Mucosa of rectum (tissue), 2 donors: ENCODE results near the gene NME3.
A peak's percentile ranks its signal among the peaks of the same experiment; 100 is the strongest.

Experiments
- H3K27ac ChIP-seq, 2 donors: one replicate each; pipeline ENCODE4 v1.7.0; 2013; ENCODE audit warnings: inconsistent platforms in 2 of 2, low read depth in 2 of 2, low read length in 2 of 2
- H3K27me3 ChIP-seq, 2 donors: one replicate each; pipeline ENCODE4 v1.7.0; 2013; ENCODE audit warnings: low read length in 2 of 2; ENCODE audit not compliant: control insufficient read depth in 2 of 2, insufficient read depth in 2 of 2
- H3K36me3 ChIP-seq, 2 donors: one replicate each; pipeline ENCODE4 v1.7.0; 2013; ENCODE audit warnings: low read length in 2 of 2; ENCODE audit not compliant: control insufficient read depth in 2 of 2, insufficient read depth in 2 of 2
- H3K4me1 ChIP-seq, 2 donors: one replicate each; pipeline ENCODE4 v1.7.0; 2013; ENCODE audit warnings: low read length in 2 of 2, mild to moderate bottlenecking in 1 of 2; ENCODE audit not compliant: control insufficient read depth in 2 of 2, insufficient read depth in 2 of 2
- H3K4me3 ChIP-seq, 2 donors: one replicate each; pipeline ENCODE4 v1.7.0; 2013; ENCODE audit warnings: low read length in 2 of 2
- H3K9ac ChIP-seq, 2 donors: one replicate each; pipeline ENCODE4 v1.7.0; 2013; ENCODE audit warnings: low read length in 2 of 2, low read depth in 1 of 2, mild to moderate bottlenecking in 1 of 2
- H3K9me3 ChIP-seq, 2 donors: one replicate each; pipeline ENCODE4 v1.7.0; 2013; ENCODE audit warnings: low read length in 2 of 2; ENCODE audit not compliant: control insufficient read depth in 2 of 2
- donor health status: healthy.
- donor health status: Normal muscosa, but diverticular disease.

Gene NME3

GRCh38 chr16:1781254-1781653 lies 9.9 kb upstream of the NME3 start:
- Histone ChIP-seq H3K27ac (peak overlapping the region; percentile 80 to 86), H3K4me3 (peak overlapping the region; percentile 79), H3K9ac (peak overlapping the region; percentile 56 to 78), H3K36me3 (peaks cover 21 to 25% of the 10 kb centered on the region in 2 donors), H3K27me3 (no peaks in the 10 kb centered on the region), H3K9me3 (no peaks in the 10 kb centered on the region), H3K4me1 (peaks cover 15 to 17% of the 10 kb centered on the region in 2 donors)

- Histone ChIP-seq H3K9ac (no peak overlapping the region), H3K36me3 (peaks cover 23 to 30% of the 10 kb centered on the region in 2 donors), H3K4me3 (peak overlapping the region; percentile 79)
Measured at GRCh38 chr16:1780677-1781072, 9.3 kb upstream of the NME3 start.

GRCh38 chr16:1779741-1780676 lies 8.7 kb upstream of the NME3 start:
- Histone ChIP-seq H3K9me3 (no peaks in the 10 kb centered on the region), H3K4me1 (peaks cover 15 to 17% of the 10 kb centered on the region in 2 donors), H3K4me3 (no peak overlapping the region), H3K9ac (no peak overlapping the region), H3K36me3 (peaks cover 23 to 36% of the 10 kb centered on the region in 2 donors), H3K27me3 (no peaks in the 10 kb centered on the region), H3K27ac (no peak overlapping the region)

More at GRCh38 chr16:1780677-1781072, 9.3 kb upstream of the NME3 start:
- Histone ChIP-seq H3K27me3 (no peaks in the 10 kb centered on the region), H3K27ac (no peak overlapping the region), H3K9me3 (no peaks in the 10 kb centered on the region), H3K4me1 (peaks cover 15 to 17% of the 10 kb centered on the region in 2 donors)

DNA sequence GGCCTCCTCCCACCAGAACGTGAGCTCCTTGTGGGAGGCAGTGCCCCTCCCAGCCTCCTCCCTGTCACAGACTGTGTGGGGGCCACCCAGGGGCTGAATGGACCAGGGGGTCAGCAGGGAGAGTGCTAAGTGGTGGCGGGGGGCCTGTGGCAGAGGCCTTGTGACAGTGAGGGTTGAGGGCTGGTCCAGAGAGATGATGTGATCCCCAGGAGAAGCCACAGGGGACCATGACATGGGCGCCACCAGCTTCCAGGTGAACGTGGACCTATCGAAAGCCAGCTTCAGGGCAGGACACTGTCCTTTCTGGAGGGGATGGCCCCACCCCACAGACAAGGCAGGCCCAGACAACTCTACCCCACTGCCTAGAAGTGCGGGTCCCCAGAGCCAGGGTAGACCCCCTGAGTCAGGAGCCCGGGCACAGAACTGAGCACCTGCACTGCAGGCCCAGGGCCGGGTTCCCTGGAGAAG lies 7.9 kb upstream of the NME3 start:
- no peak overlapping the region for H3K27ac ChIP-seq
- H3K4me3 ChIP-seq: no peak overlapping the region
- no peaks in the 10 kb centered on the region for H3K9me3 ChIP-seq
- no peak overlapping the region for H3K9ac ChIP-seq
- peaks cover 20 to 22% of the 10 kb centered on the region in 2 donors for H3K4me1 ChIP-seq
- H3K36me3 ChIP-seq: peaks cover 23 to 36% of the 10 kb centered on the region in 2 donors
- H3K27me3 ChIP-seq: no peaks in the 10 kb centered on the region

DNA sequence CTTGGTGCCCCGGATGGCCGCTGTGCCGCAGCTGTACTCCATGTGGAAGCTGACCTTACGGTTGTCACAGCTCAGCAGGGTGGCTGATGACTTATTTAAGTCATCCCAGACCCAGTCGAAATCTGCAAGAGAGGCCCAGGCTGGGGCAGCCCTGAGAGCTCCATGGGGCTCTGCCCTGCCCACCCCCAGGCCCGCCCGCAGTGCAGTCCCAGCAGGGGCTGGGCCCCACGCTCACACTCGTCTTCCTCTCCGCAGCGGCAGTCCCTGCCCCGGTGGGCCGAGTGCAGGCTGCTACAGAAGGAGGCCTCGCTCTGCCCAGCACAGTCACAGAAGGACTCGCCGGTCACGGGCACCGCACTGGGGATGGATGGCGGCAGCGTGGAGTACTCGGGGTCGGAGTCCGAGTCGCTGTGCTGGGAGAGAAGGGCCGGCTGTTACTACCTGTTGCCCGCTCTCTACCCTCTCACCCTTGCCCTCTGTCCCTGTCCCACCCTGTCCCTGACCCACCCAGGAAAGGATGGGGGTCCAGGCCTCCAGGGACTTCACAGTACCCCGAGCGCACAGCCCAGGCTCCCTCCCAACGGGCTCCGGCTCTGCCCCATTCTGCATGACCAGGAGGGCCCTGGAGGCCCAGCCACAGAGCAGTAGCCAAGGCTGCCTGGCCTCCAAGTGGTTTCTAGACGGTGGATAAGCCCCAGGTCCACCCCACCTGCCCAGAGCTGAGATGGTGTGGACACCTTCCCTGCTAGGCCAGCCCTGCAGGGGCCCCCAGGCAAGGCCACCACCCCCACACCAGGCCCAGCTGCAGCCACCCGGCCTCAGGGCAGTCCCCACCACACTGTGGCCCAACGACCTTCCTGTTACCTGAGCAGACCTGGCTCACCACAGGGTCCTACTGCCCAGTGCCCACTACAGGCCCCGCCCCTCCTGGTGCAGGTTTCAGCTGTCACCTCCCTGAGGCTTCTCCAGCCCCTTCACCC lies 7.1 kb upstream of the NME3 start:
- H3K27ac ChIP-seq: no peak overlapping the region
- peaks cover 23 to 36% of the 10 kb centered on the region in 2 donors for H3K36me3 ChIP-seq
- H3K27me3 ChIP-seq: no peaks in the 10 kb centered on the region
- H3K4me1 ChIP-seq: peaks cover 22 to 24% of the 10 kb centered on the region in 2 donors
- H3K4me3 ChIP-seq: no peak overlapping the region
- H3K9me3 ChIP-seq: no peaks in the 10 kb centered on the region
- no peak overlapping the region for H3K9ac ChIP-seq

- no peaks in the 10 kb centered on the region for H3K9me3 ChIP-seq
- H3K27ac ChIP-seq: no peak overlapping the region
- peaks cover 23 to 36% of the 10 kb centered on the region in 2 donors for H3K36me3 ChIP-seq
- H3K9ac ChIP-seq: no peak overlapping the region
- H3K4me1 ChIP-seq: peaks cover 22 to 24% of the 10 kb centered on the region in 2 donors
- H3K4me3 ChIP-seq: no peak overlapping the region
- H3K27me3 ChIP-seq: no peaks in the 10 kb centered on the region
Measured at GRCh38 chr16:1777375-1778199, 6.2 kb upstream of the NME3 start.

DNA sequence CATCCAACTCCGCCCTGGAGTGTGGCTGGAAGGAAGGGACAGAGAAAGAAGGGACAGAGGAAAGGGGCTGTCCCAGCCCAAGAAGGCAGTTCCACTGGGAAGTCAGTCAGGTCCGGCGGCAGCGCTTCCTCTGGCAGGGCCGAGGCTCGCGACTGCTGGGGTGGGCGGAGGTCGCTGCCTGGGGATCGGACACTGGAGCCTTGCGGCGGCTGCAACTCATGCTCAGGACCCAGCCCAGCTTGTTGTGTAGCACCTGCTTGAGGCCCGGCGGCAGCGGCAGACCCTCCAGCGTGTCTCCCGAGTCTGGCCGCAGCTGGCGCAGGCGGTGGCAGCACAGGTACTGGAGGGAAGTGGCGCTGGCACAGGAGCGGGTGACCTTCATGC lies 5.6 kb upstream of the NME3 start:
- Histone ChIP-seq H3K27ac (no peak overlapping the region), H3K4me1 (peaks cover 27 to 28% of the 10 kb centered on the region in 2 donors), H3K4me3 (no peak overlapping the region), H3K27me3 (no peaks in the 10 kb centered on the region), H3K9ac (no peak overlapping the region), H3K9me3 (no peaks in the 10 kb centered on the region), H3K36me3 (peaks cover 23 to 36% of the 10 kb centered on the region in 2 donors)

GRCh38 chr16:1776672-1776955 lies 5.3 kb upstream of the NME3 start:
- Histone ChIP-seq H3K4me1 (peaks cover 28 to 30% of the 10 kb centered on the region in 2 donors), H3K9me3 (no peaks in the 10 kb centered on the region), H3K27me3 (no peaks in the 10 kb centered on the region), H3K27ac (no peak overlapping the region), H3K9ac (no peak overlapping the region), H3K36me3 (peaks cover 23 to 36% of the 10 kb centered on the region in 2 donors), H3K4me3 (no peak overlapping the region)

GRCh38 chr16:1775846-1776671 lies 4.7 kb upstream of the NME3 start:
- no peak overlapping the region for H3K9ac ChIP-seq
- peaks cover 22 to 25% of the 10 kb centered on the region in 2 donors for H3K4me1 ChIP-seq
- H3K4me3 ChIP-seq: no peak overlapping the region
- no peaks in the 10 kb centered on the region for H3K9me3 ChIP-seq
- no peaks in the 10 kb centered on the region for H3K27me3 ChIP-seq
- H3K27ac ChIP-seq: no peak overlapping the region
- peaks cover 22 to 36% of the 10 kb centered on the region in 2 donors for H3K36me3 ChIP-seq
